Peyer's patch (tissue), 4 donors: ENCODE results near the gene GON4L. TPM values are rescaled to one million over a fixed set of nuclear protein-coding genes. Genes with fewer than 3 reads are reported as not detected.

Source experiments
- DNase-seq, 3 donors: peaks; one replicate each; pipeline ENCODE4 v3.0.0-alpha.2; 2017 to 2019
- H3K27ac ChIP-seq, 4 donors: fragments of 200-600 bp; sonication (generic); one replicate each; pipeline ENCODE4 v1.5.1; 2016 to 2019
- H3K27me3 ChIP-seq, 2 donors: fragments of 200-600 bp; sonication (generic); one replicate each; pipeline ENCODE4 v1.5.1; 2019
- H3K36me3 ChIP-seq, 3 donors: fragments of 200-600 bp; sonication (generic); one replicate each; pipeline ENCODE4 v1.5.1; 2016 to 2019
- H3K4me1 ChIP-seq, 4 donors: fragments of 200-600 bp; sonication (generic); one replicate each; pipeline ENCODE4 v1.5.1; 2016 to 2019
- H3K4me3 ChIP-seq, 4 donors: fragments of 200-600 bp; sonication (generic); 1 replicate in 3 of 4; 2 replicates in 1 of 4; pipeline ENCODE4 v1.5.1; 2016 to 2019; ENCODE audit warnings: mild to moderate bottlenecking in 1 of 4
- H3K9me3 ChIP-seq, 4 donors: fragments of 200-600 bp; sonication (generic); one replicate each; pipeline ENCODE4 v1.5.1; 2016 to 2019; ENCODE audit warnings: mild to moderate bottlenecking in 1 of 4
- POLR2A ChIP-seq, 2 donors: fragments of 450-650 bp; IDR thresholded peaks; one replicate each; pipeline ENCODE4 v1.5.1; 2017; ENCODE audit warnings: antibody characterized with exemption in 2 of 2, mild to moderate bottlenecking in 2 of 2, moderate library complexity in 2 of 2
- total RNA-seq, 4 donors: library from RNA; depleted of rRNA; stranded (reverse); fragments of >200 nt; gene quantifications; one replicate each; pipeline ENCODE4 v1.1.0, GENCODE V29; 2016
- TF ChIP-seq, protein P1 (sequence below), 6 experiments: fragments of 450-650 bp in 4 of 6; fragments of 200-600 bp in 2 of 6; sonication (generic) in 1 of 6; IDR thresholded peaks; one replicate each; pipeline ENCODE4 v1.5.1; 2017 to 2019; ENCODE audit warnings: antibody characterized with exemption in 6 of 6, mild to moderate bottlenecking in 3 of 6, moderate library complexity in 1 of 6

Gene GON4L
- total RNA-seq, 4 donors from 2014 or later: 54.1 to 153 (median 71.8) TPM

- H3K27ac ChIP-seq: no peak overlapping the region
- TF ChIP-seq POLR2A (IDR thresholded peaks at IDR 0.05): no peak
- TF ChIP-seq, protein P1, sequence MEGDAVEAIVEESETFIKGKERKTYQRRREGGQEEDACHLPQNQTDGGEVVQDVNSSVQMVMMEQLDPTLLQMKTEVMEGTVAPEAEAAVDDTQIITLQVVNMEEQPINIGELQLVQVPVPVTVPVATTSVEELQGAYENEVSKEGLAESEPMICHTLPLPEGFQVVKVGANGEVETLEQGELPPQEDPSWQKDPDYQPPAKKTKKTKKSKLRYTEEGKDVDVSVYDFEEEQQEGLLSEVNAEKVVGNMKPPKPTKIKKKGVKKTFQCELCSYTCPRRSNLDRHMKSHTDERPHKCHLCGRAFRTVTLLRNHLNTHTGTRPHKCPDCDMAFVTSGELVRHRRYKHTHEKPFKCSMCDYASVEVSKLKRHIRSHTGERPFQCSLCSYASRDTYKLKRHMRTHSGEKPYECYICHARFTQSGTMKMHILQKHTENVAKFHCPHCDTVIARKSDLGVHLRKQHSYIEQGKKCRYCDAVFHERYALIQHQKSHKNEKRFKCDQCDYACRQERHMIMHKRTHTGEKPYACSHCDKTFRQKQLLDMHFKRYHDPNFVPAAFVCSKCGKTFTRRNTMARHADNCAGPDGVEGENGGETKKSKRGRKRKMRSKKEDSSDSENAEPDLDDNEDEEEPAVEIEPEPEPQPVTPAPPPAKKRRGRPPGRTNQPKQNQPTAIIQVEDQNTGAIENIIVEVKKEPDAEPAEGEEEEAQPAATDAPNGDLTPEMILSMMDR (IDR thresholded peaks at IDR 0.05): no peak
- no peak for DNase-seq
- H3K36me3 ChIP-seq: no peaks in the 10 kb centered on the region
- H3K9me3 ChIP-seq: no peaks in the 10 kb centered on the region
- H3K27me3 ChIP-seq: no peaks in the 10 kb centered on the region
- no peak overlapping the region for H3K4me3 ChIP-seq
- H3K4me1 ChIP-seq: peaks cover 0 to 14% (median 0%) of the 10 kb centered on the region in 4 donors
Observed at GRCh38 chr1:155882235-155882634, 25.2 kb upstream of the GON4L start.

- TF ChIP-seq, protein P1 (IDR thresholded peaks at IDR 0.05): no peak
- no peak for TF ChIP-seq POLR2A (IDR thresholded peaks at IDR 0.05)
- DNase-seq: no peak
- no peaks in the 10 kb centered on the region for H3K9me3 ChIP-seq
- no peaks in the 10 kb centered on the region for H3K36me3 ChIP-seq
- no peaks in the 10 kb centered on the region for H3K27me3 ChIP-seq
- no peak overlapping the region for H3K4me3 ChIP-seq
- no peak overlapping the region for H3K27ac ChIP-seq
- H3K4me1 ChIP-seq: peaks cover 0 to 14% (median 0%) of the 10 kb centered on the region in 4 donors
Observed at GRCh38 chr1:155880950-155881349, 23.9 kb upstream of the GON4L start.

DNA sequence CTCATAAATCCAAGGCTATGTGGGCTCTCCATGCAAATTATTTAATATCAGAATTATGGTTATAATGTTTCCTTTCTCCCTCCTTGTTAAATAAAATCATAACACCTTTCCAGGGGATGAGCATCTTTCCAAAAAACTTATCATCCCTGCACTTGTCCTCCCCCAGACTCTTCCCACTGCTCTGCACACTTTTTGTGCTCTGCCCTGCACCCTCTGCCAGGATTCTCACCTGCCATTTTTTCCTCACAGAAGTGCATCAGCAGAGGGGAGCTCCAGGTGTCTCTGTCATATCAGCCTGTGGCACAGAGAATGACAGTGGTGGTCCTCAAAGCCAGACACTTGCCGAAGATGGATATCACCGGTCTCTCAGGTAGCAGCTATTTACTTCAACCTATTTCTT is 23.2 kb upstream of the GON4L start:
- DNase-seq: no peak
- Histone ChIP-seq H3K36me3 (no peaks in the 10 kb centered on the region), H3K4me3 (no peak overlapping the region), H3K27me3 (no peaks in the 10 kb centered on the region), H3K4me1 (peaks cover 0 to 14% (median 0%) of the 10 kb centered on the region in 4 donors), H3K9me3 (no peaks in the 10 kb centered on the region), H3K27ac (no peak overlapping the region)
- TF ChIP-seq POLR2A (IDR thresholded peaks at IDR 0.05): no peak
- TF ChIP-seq, protein P1 (IDR thresholded peaks at IDR 0.05): no peak

DNA sequence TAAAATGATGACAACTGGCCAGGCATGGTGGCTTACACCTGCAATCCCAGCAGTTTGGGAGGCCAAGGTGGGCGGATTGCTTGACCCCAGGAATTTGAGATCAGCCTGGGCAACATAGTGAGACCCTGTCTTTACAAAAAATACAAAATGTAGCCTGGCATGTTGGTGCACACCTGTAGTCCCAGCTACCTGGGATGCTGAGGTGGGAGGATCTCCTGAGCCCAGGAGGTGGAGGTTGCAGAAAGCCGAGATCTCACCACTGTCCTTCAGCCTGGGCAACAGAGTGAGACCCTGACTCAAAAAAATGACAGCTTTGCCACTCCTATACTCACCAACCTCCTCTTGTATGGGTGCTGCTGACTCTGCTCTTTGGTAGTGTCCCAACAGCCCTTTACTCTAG is 20.9 kb upstream of the GON4L start:
- TF ChIP-seq POLR2A (IDR thresholded peaks at IDR 0.05): no peak
- TF ChIP-seq, protein P1 (IDR thresholded peaks at IDR 0.05): no peak
- no peak overlapping the region for H3K4me3 ChIP-seq

GRCh38 chr1:155873860-155874259 is 16.8 kb upstream of the GON4L start:
- H3K27me3 ChIP-seq: no peaks in the 10 kb centered on the region
- TF ChIP-seq, protein P1 (IDR thresholded peaks at IDR 0.05): no peak
- TF ChIP-seq POLR2A (IDR thresholded peaks at IDR 0.05): no peak
- peak in 1 of 3 donors; percentile 26 for DNase-seq

More for the DNA sequence above, 20.9 kb upstream of the GON4L start:
- DNase-seq: no peak
- peaks cover 0 to 6% (median 0%) of the 10 kb centered on the region in 4 donors for H3K4me1 ChIP-seq
- H3K27ac ChIP-seq: no peak overlapping the region
- no peaks in the 10 kb centered on the region for H3K27me3 ChIP-seq
- H3K36me3 ChIP-seq: no peaks in the 10 kb centered on the region
- no peaks in the 10 kb centered on the region for H3K9me3 ChIP-seq

GRCh38 chr1:155872527-155872926 is 15.5 kb upstream of the GON4L start:
- no peak for DNase-seq
- Histone ChIP-seq H3K4me1 (no peaks in the 10 kb centered on the region), H3K4me3 (no peak overlapping the region), H3K27me3 (no peaks in the 10 kb centered on the region), H3K9me3 (no peaks in the 10 kb centered on the region), H3K36me3 (no peaks in the 10 kb centered on the region), H3K27ac (no peak overlapping the region)
- TF ChIP-seq, protein P1 (IDR thresholded peaks at IDR 0.05): no peak
- TF ChIP-seq POLR2A (IDR thresholded peaks at IDR 0.05): no peak

More at GRCh38 chr1:155873860-155874259, 16.8 kb upstream of the GON4L start:
- Histone ChIP-seq H3K36me3 (no peaks in the 10 kb centered on the region), H3K4me1 (no peaks in the 10 kb centered on the region), H3K4me3 (no peak overlapping the region), H3K27ac (no peak overlapping the region), H3K9me3 (no peaks in the 10 kb centered on the region)
